K562 (cell line): Measurements from ENCODE around the gene MPHOSPH6. TPM values are rescaled to one million over a fixed set of nuclear protein-coding genes. Genes with fewer than 3 reads are reported as not detected.

Source experiments
- ATAC-seq: fragments of 200-7000 bp; cut with Tn5 transposase; 3 replicates; pipeline ENCODE4 v1.9.1; 2020; ENCODE audit warnings: moderate library complexity
- BruUV-seq: library from RNA; stranded (reverse); fragments of 400-500 nt; replicated peaks from 2 replicates; lab custom pipeline; 2021; lab: Mats Ljungman, UMichigan
- CTCF ChIA-PET: fragments of 300-600 bp; formaldehyde crosslinking; extraction: SDS; loops from one replicate; lab custom pipeline; 2021; ENCODE audit warnings: low intra/inter-chr PET ratio; lab: Yijun Ruan, JAX
- POLR2A ChIA-PET: fragments of 300-600, 350-650 bp; sonication (Branson Sonifier 250); formaldehyde crosslinking; extraction: SDS; loops from one replicate; lab custom pipeline; 2021; ENCODE audit warnings: antibody characterized with exemption, inconsistent platforms; lab: Yijun Ruan, JAX
- DNase-seq, 4 experiments: peaks; one replicate each; pipeline versions ENCODE4 v3.0.0 to v3.0.0-alpha.2; 2011 to 2018; ENCODE audit warnings: low spot score in 3 of 4, mixed read lengths in 3 of 4; ENCODE audit errors: extremely low read depth in 1 of 4
- FAIRE-seq: peaks from 2 replicates; lab custom pipeline; 2011; peaks lifted over from hg19 to GRCh38; lab: Jason Lieb, UNC
- H2AFZ ChIP-seq: 2 replicates; pipeline ENCODE4 v1.6.0; 2011; ENCODE audit warnings: low read depth, low read length, control low read depth, inconsistent platforms
- H3K27ac ChIP-seq: fragments of 200-600 bp; 3 replicates; pipeline ENCODE4 v1.8.0; 2011; ENCODE audit warnings: low read depth, mild to moderate bottlenecking, control low read depth, inconsistent platforms, low read length, moderate library complexity, mixed read lengths; ENCODE audit errors: extremely low read depth
- H3K27me3 ChIP-seq, 2 experiments: fragments of 300-600 bp in 1 of 2; 2 replicates in 1 of 2; 3 replicates in 1 of 2; pipeline versions ENCODE4 v1.6.0 to v1.8.0; 2011; ENCODE audit warnings: inconsistent platforms in 2 of 2, low read length in 2 of 2, mild to moderate bottlenecking in 1 of 2, mixed read lengths in 1 of 2, moderate library complexity in 1 of 2; ENCODE audit not compliant: control insufficient read depth in 2 of 2, insufficient read depth in 2 of 2
- H3K36me3 ChIP-seq: fragments of 300-600 bp; 3 replicates; pipeline ENCODE4 v1.8.0; 2011; ENCODE audit warnings: mild to moderate bottlenecking, low read length, inconsistent platforms; ENCODE audit not compliant: control insufficient read depth, insufficient read depth
- H3K4me1 ChIP-seq, 2 experiments: fragments of 200-600 bp in 1 of 2; replicated peaks in 1 of 2; 2 replicates in 1 of 2; 3 replicates in 1 of 2; pipeline versions ENCODE4 v1.5.1 to v1.8.0; 2011; ENCODE audit warnings: inconsistent platforms in 2 of 2, low read length in 2 of 2, mild to moderate bottlenecking in 1 of 2, mixed read lengths in 1 of 2, moderate library complexity in 1 of 2; ENCODE audit not compliant: control insufficient read depth in 2 of 2, insufficient read depth in 2 of 2
- H3K4me2 ChIP-seq: 2 replicates; pipeline ENCODE4 v1.6.1; 2011; ENCODE audit warnings: low read length, control low read depth, inconsistent platforms, mixed read lengths; ENCODE audit not compliant: insufficient read depth
- H3K4me3 ChIP-seq: fragments of 200-600 bp; sonication (generic), shearing (Covaris generic); 2 replicates; pipeline ENCODE4 v1.5.1; 2016; ENCODE audit warnings: control low read depth, inconsistent platforms
- H3K79me2 ChIP-seq: fragments of 200-600 bp; 3 replicates; pipeline ENCODE4 v1.8.0; 2011; ENCODE audit warnings: low read length, inconsistent platforms; ENCODE audit not compliant: control insufficient read depth, insufficient read depth
- H3K9ac ChIP-seq, 2 experiments: 2 replicates each; pipeline versions ENCODE4 v1.6.0 to v1.6.1; 2011; ENCODE audit warnings: low read depth in 2 of 2, low read length in 2 of 2, control low read depth in 1 of 2, inconsistent platforms in 1 of 2, mild to moderate bottlenecking in 1 of 2, mixed read lengths in 1 of 2; ENCODE audit not compliant: insufficient read depth in 1 of 2
- H3K9me1 ChIP-seq: one replicate; pipeline ENCODE4 v1.6.0; 2011; ENCODE audit warnings: inconsistent platforms, mild to moderate bottlenecking, low read length, moderate library complexity; ENCODE audit not compliant: control insufficient read depth, insufficient read depth
- H3K9me3 ChIP-seq: replicated peaks from 2 replicates; pipeline ENCODE4 v1.5.1; 2011; ENCODE audit warnings: low read depth, low read length, inconsistent platforms; ENCODE audit not compliant: control insufficient read depth, insufficient read depth
- H4K20me1 ChIP-seq: replicated peaks from 2 replicates; pipeline ENCODE4 v1.6.1; 2011; ENCODE audit warnings: low read length, inconsistent platforms, mixed read lengths; ENCODE audit not compliant: control insufficient read depth, insufficient read depth
- BRF1 ChIP-seq: IDR thresholded peaks from 3 replicates; pipeline ENCODE4 v1.6.1; 2011; ENCODE audit warnings: borderline replicate concordance, mild to moderate bottlenecking; ENCODE audit not compliant: insufficient read length; ENCODE audit errors: extremely low read depth
- EHMT2 ChIP-seq: fragments of 450-650 bp; IDR thresholded peaks from 2 replicates; pipeline ENCODE4 v1.6.1; 2018; ENCODE audit warnings: antibody characterized with exemption
- EP400 ChIP-seq: fragments of 450-650 bp; IDR thresholded peaks from 2 replicates; pipeline ENCODE4 v1.6.1; 2017; ENCODE audit warnings: antibody characterized with exemption, mild to moderate bottlenecking, moderate library complexity
- GATAD2B ChIP-seq: fragments of 450-650 bp; IDR thresholded peaks from 2 replicates; pipeline ENCODE4 v1.6.1; 2017; ENCODE audit warnings: mild to moderate bottlenecking, borderline replicate concordance
- HDAC8 ChIP-seq: fragments of 450-650 bp; IDR thresholded peaks from 2 replicates; pipeline ENCODE4 v1.6.1; 2016; ENCODE audit warnings: mild to moderate bottlenecking, missing genetic modification characterization, moderate library complexity, missing compliant biosample characterization
- MAFK ChIP-seq: IDR thresholded peaks from 2 replicates; pipeline ENCODE4 v1.6.1; 2011; ENCODE audit warnings: low read length, improper control_type of control experiment
- MNT ChIP-seq, 2 experiments: fragments of 450-650 bp; conservative IDR thresholded peaks; 2 replicates each; pipeline ENCODE4 v1.6.1; 2017; ENCODE audit warnings: mild to moderate bottlenecking in 2 of 2, moderate library complexity in 2 of 2
- PCBP2 ChIP-seq: fragments of 200-400 bp; formaldehyde crosslinking; IDR thresholded peaks from 2 replicates; pipeline ENCODE4 v1.6.1; 2018; ENCODE audit warnings: low read length, low read depth, mild to moderate bottlenecking, moderate library complexity; ENCODE audit not compliant: poor library complexity, severe bottlenecking
- PHF21A ChIP-seq: fragments of 450-650 bp; IDR thresholded peaks from 2 replicates; pipeline ENCODE4 v1.6.1; 2017; ENCODE audit warnings: low read depth, borderline replicate concordance
- RCOR1 ChIP-seq, 2 experiments: IDR thresholded peaks; 2 replicates each; pipeline ENCODE4 v1.6.1; 2012; ENCODE audit warnings: low read depth in 2 of 2, low read length in 2 of 2, borderline replicate concordance in 1 of 2, improper control_type of control experiment in 1 of 2
- SMARCE1 ChIP-seq: fragments of 450-650 bp; IDR thresholded peaks from 2 replicates; pipeline ENCODE4 v1.7.1; 2016; ENCODE audit warnings: mild to moderate bottlenecking
- THRAP3 ChIP-seq: fragments of 450-650 bp; IDR thresholded peaks from 2 replicates; pipeline ENCODE4 v1.6.1; 2016; ENCODE audit warnings: mild to moderate bottlenecking, inconsistent platforms, borderline replicate concordance
- ZNF79 ChIP-seq: fragments of 250-450 bp; sonication (Bioruptor Pico); IDR thresholded peaks from 2 replicates; pipeline ENCODE4 v1.4.0; 2020; ENCODE audit warnings: low read depth, mild to moderate bottlenecking, moderate library complexity
- WGBS: fragments of 100-300 bp; shearing (Covaris generic); methylation state at CpG from one replicate; pipeline ENCODE4 v1.1.6; 2016; ENCODE audit warnings: low coverage, mixed read lengths; ENCODE audit not compliant: insufficient coverage; ENCODE audit errors: missing lambda C conversion rate; 5-methylcytosine and 5-hydroxymethylcytosine counted together
- in situ Hi-C: fragments of 300-500 bp; cut with MboI; formaldehyde crosslinking; loops from 4 replicates; pipeline ENCODE4 v1.15.0; 2018; ENCODE audit warnings: inconsistent platforms, mixed read lengths
- intact Hi-C: fragments of 100-400 bp; cut with micrococcal nuclease; formaldehyde crosslinking; loops from 2 replicates; pipeline ENCODE4 v1.14.2; 2022
- polyA plus RNA-seq, 8 experiments: library from polyadenylated mRNA; depleted of rRNA in 4 of 8; stranded (reverse) in 5 of 8; unstranded in 3 of 8; fragments of >200 nt; fragmentation: Nextera tagmentation in 2 of 8; fragmentation: Illumina TruSeq in 1 of 8; extraction: Ambion mirVana in 2 of 8; extraction: Trizol in 1 of 8; gene quantifications; 2 replicates each; pipeline versions ENCODE4 v1.2.1 to v1.2.3, GENCODE V29; 2011 to 2014; ENCODE audit warnings: inconsistent platforms in 1 of 8, missing spikeins in 1 of 8
- total RNA-seq, 7 experiments: library from RNA; depleted of rRNA in 6 of 7; stranded (reverse); fragments of >200 nt in 6 of 7; fragmentation: Illumina TruSeq in 2 of 7; extraction: Trizol in 2 of 7; gene quantifications; 2 replicates each; pipeline versions ENCODE4 v1.2.1 to v1.2.3, GENCODE V29; 2011 to 2021; ENCODE audit warnings: low replicate concordance in 1 of 7

The MPHOSPH6 gene
- total and polyA plus RNA-seq, 9 of the 15 experiments (the other 6 are each of a cell fraction or from before 2014, with no cell fraction given), result 37.0 to 153 (median 76.7) TPM

GRCh38 chr16:82184213-82184612 lies 14.2 kb upstream of the MPHOSPH6 start:
- in situ Hi-C loops, result no loop called here
- H3K4me1 ChIP-seq, result no peaks in the 10 kb centered on the region
- H3K36me3 ChIP-seq, result no peaks in the 10 kb centered on the region
- peaks cover 11 to 23% of the 10 kb centered on the region in 2 experiments; a peak in 4 of 5 replicates for H3K27me3 ChIP-seq
- H3K9me3 ChIP-seq, result no peaks in the 10 kb centered on the region
- H3K9me1 ChIP-seq, result no peaks in the 10 kb centered on the region
- FAIRE-seq (no peak), ATAC-seq (no peak), DNase-seq (no peak)
- H3K4me3 ChIP-seq, result no peak overlapping the region
- no peak for TF ChIP-seq EP400
- no peak for TF ChIP-seq MNT (conservative IDR thresholded peaks at IDR 0.05)
- TF ChIP-seq PCBP2, result no peak
- TF ChIP-seq MAFK, result no peak
- TF ChIP-seq RCOR1 (IDR thresholded peaks at IDR 0.05; ENCODE audit: borderline replicate concordance in 1 of 2, low read depth in 2 of 2, low read length in 2 of 2), result no peak
- TF ChIP-seq ZNF79 (CRISPR knock-in tag), result no peak
- TF ChIP-seq HDAC8 (tag), result no peak
- TF ChIP-seq EHMT2, result no peak
- TF ChIP-seq THRAP3, result no peak
- no peak for TF ChIP-seq BRF1
- no peak for TF ChIP-seq SMARCE1
- no peak for TF ChIP-seq GATAD2B
- no peak for TF ChIP-seq PHF21A
- H3K9ac ChIP-seq, result no peak overlapping the region
- H2AFZ ChIP-seq, result no peak overlapping the region
- ChIA-PET CTCF (no interaction called here), POLR2A (no interaction called here)
- H3K79me2 ChIP-seq, result no peaks in the 10 kb centered on the region
- intact Hi-C loops, result no loop called here
- no peak overlapping the region for H3K4me2 ChIP-seq
- H4K20me1 ChIP-seq, result no peaks in the 10 kb centered on the region
- no TSS peak for BruUV-seq
- H3K27ac ChIP-seq, result no peak overlapping the region
- WGBS, result 1% methylated on average over 5 of the region's 5 CpGs
